VCaP (cell line): ENCODE measurements around the gene MSL3B.
A peak's percentile ranks its signal among the peaks of the same experiment; 100 is the strongest.

ENCODE experiments used
- H3K27ac ChIP-seq: fragments of 450-650 bp; 2 replicates; pipeline ENCODE4 v1.5.1; 2017
- CTCF ChIP-seq: fragments of 450-650 bp; conservative IDR thresholded peaks from 2 replicates; pipeline ENCODE4 v1.5.1; 2017; ENCODE audit warnings: mild to moderate bottlenecking, moderate library complexity

Gene MSL3B

GRCh38 chr2:233838251-233838650, 29.9 kb downstream of the MSL3B start:
- no peak overlapping the region for H3K27ac ChIP-seq
- TF ChIP-seq CTCF: no peak

DNA sequence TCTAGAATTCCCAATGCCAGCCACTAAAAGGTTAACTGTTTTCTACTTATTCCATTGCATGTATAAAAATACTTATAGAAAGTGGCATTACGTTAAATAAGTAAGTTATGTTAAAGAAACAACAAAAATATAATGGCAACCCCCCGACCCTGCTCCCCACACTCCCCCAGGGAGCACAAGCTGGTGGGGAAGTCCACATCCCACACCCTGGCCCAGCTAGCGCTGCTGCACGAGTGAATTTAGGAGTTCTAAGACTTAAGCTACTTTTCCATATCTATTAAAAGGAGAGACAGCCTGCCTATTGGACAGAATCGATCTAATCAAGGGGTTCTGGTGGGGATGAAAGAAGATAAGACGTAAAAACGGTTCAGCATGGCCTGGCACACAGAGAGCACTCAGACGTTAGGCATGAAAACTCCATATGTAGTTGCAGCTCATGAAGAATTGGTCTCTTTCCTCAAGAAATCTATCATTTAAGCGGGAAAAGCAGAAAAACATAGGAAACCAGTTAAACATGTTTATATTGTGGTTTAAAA, 30.4 kb downstream of the MSL3B start:
- no peak overlapping the region for H3K27ac ChIP-seq
- no peak for TF ChIP-seq CTCF

DNA sequence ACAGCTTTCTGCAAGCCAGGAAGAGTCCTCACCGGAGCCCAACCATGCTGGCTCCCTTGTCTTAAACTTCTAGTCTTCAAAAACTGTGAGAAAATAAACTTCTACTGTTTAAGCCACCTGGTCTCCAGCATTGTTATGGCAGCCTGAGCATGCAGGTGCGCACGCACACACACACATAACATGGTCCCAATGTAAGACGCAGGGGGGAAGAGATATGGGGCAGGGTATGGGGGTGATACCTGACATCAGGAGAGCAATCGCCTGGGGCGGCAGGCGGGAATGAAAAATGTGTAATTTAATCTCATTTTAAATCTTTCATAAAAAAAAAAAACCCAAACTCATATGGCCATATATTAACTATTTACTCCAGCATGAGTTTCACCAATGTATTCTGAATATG, 31.8 kb downstream of the MSL3B start:
- TF ChIP-seq CTCF: no peak
- no peak overlapping the region for H3K27ac ChIP-seq

DNA sequence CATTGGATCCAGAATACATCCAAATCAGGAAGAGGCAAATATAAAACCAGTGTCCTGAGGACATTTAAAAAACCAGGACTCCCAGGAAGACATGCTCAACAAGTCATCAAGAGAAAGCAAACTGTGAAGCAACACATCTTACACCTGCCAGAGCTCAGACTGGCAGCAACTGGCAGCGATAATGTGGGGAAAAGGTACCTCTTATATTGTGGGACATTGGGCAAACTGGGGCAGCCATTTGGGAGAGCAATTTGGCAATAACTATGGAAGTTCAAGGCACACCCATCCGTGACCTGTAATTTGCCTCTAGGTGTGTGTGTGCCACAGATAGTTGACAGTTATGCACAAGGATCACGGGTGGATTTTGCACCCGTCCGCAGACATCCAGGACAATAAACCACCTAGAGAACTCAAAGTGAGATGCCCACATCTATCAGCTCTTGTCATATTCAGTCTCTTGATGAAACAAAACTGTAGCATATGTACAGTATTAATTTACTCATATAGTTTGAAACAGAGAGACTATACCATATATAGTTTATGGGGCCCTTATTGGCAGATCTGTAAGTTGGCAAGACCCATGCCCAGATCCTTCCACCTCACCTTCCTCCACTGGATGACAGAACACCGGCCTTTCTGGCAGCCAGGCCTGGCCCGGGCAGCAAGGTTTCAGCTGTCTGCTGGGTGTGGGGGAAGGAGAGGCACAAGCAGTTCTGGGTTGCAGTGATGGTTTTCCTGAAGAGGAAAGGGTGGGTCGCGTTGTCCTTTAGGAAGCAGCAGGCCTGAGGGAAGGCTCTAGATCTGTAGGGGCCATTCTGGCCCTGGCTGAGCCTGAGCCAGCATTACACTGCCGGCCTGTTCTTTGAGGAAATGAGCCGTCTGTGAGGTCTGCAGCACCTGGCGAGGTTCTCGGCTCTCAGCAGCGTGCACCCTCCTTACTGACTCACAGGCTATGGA, 32.7 kb downstream of the MSL3B start:
- TF ChIP-seq CTCF: no peak
- no peak overlapping the region for H3K27ac ChIP-seq

- no peak for TF ChIP-seq CTCF
- H3K27ac ChIP-seq: no peak overlapping the region
These were observed 34.8 kb downstream of the MSL3B start for GRCh38 chr2:233833345-233833744.

DNA sequence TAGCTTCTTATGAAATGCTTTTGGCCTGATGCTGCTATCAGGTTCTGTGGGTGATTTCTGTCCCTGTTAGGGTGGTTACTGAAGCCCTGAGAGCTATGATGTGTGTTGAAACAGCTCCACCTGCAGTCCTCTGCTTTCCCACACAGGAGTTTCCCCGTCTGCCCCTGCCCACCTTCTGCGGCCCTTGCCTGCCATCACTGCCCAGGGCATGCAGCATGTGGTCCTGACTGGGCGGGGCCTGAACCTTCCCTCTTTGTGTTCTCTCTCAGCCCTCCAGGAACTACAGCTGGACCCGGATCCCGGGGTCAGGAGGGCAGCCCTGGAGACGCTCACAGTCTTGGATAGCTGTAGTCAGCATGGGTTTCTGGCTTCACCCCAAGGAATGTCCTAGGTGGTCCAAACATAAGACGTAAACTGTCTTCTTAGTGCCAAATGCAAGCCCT, 35.3 kb downstream of the MSL3B start:
- TF ChIP-seq CTCF: peak; percentile 70
- H3K27ac ChIP-seq: no peak overlapping the region

DNA sequence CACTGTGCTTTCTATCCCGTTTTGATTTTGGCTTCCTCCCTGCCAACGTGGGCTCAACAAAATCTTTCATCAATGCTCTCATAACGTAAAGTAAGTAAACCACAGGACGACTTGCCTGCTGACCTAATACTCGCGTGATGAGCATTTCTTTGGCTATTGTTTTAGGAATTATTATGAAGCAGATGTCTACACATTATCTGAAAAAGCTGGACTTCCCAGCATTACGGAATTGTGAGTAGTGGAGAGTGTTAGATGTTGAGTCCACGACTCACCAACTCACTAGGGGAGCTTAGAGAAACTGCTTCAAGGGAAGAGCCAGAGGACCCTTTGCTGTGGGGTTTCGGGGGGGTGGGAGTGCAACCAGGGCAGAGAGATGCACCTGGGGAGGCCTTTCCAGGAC, 35.8 kb downstream of the MSL3B start:
- H3K27ac ChIP-seq: no peak overlapping the region
- TF ChIP-seq CTCF: no peak
